Endometrial microvascular endothelial cells (primary cell): ENCODE measurements around the gene ZSCAN21. TPM values are rescaled to one million over a fixed set of nuclear protein-coding genes. Genes with fewer than 3 reads are reported as not detected.

ENCODE experiments used
- total RNA-seq: library from RNA; depleted of rRNA; stranded (reverse); fragments of >200 nt; gene quantifications from one replicate; pipeline ENCODE4 v1.2.3, GENCODE V29; 2015; ENCODE audit errors: inconsistent ontology term

Gene ZSCAN21
- total RNA-seq, 1 donor from 2014 or later = 6.0 TPM

Other genes starting within 250 kb of the ZSCAN21 start
- not detected for gene CYP3A43, start 221.8 kb upstream of the ZSCAN21 start, total RNA-seq
- gene OR2AE1, start 172.7 kb upstream of the ZSCAN21 start, total RNA-seq = not detected
- gene TRIM4, start 130.2 kb upstream of the ZSCAN21 start, total RNA-seq = 25.3 TPM
- 2.0 TPM for gene GJC3, start 120.2 kb upstream of the ZSCAN21 start, total RNA-seq
- not detected for gene AZGP1, start 73.7 kb upstream of the ZSCAN21 start, total RNA-seq
- gene ZKSCAN1, start 34.2 kb upstream of the ZSCAN21 start, total RNA-seq = 13.8 TPM
- 14.9 TPM for gene ZNF3, start 31.9 kb downstream of the ZSCAN21 start, total RNA-seq
- gene COPS6, start 39.2 kb downstream of the ZSCAN21 start, total RNA-seq = 158 TPM
- gene MCM7, start 51.6 kb downstream of the ZSCAN21 start, total RNA-seq = 168 TPM
- 54.1 TPM for gene AP4M1, start 51.9 kb downstream of the ZSCAN21 start, total RNA-seq
- 101 TPM for gene TAF6, start 69.6 kb downstream of the ZSCAN21 start, total RNA-seq
- 28.3 TPM for gene CNPY4, start 69.9 kb downstream of the ZSCAN21 start, total RNA-seq
- gene MBLAC1, start 77.2 kb downstream of the ZSCAN21 start, total RNA-seq = 5.1 TPM
- 170 TPM for gene LAMTOR4, start 99.1 kb downstream of the ZSCAN21 start, total RNA-seq
- 8.5 TPM for gene TRAPPC14, start 108.9 kb downstream of the ZSCAN21 start, total RNA-seq
- 4.2 TPM for gene GAL3ST4, start 118.8 kb downstream of the ZSCAN21 start, total RNA-seq
- gene GPC2, start 127.6 kb downstream of the ZSCAN21 start, total RNA-seq = 0.09 TPM
- gene STAG3, start 128.1 kb downstream of the ZSCAN21 start, total RNA-seq = not detected
- not detected for gene PVRIG, start 170.2 kb downstream of the ZSCAN21 start, total RNA-seq